K562 (cell line): ENCODE measurements around the gene LSR. TPM values are rescaled to one million over a fixed set of nuclear protein-coding genes. Genes with fewer than 3 reads are reported as not detected.
"Not testable (repeated sequence)": the region's sequence is repeated elsewhere in the genome, so short reads cannot be mapped to it uniquely, and the experiment has no call there.

ENCODE experiments used
- ATAC-seq: fragments of 200-7000 bp; cut with Tn5 transposase; 3 replicates; pipeline ENCODE4 v1.9.1; 2020; ENCODE audit warnings: moderate library complexity
- BruUV-seq: library from RNA; stranded (reverse); fragments of 400-500 nt; replicated peaks from 2 replicates; lab custom pipeline; 2021; lab: Mats Ljungman, UMichigan
- CTCF ChIA-PET: fragments of 300-600 bp; formaldehyde crosslinking; extraction: SDS; loops from one replicate; lab custom pipeline; 2021; ENCODE audit warnings: low intra/inter-chr PET ratio; lab: Yijun Ruan, JAX
- POLR2A ChIA-PET: fragments of 300-600, 350-650 bp; sonication (Branson Sonifier 250); formaldehyde crosslinking; extraction: SDS; loops from one replicate; lab custom pipeline; 2021; ENCODE audit warnings: antibody characterized with exemption, inconsistent platforms; lab: Yijun Ruan, JAX
- DNase-seq, 4 experiments: peaks; one replicate each; pipeline versions ENCODE4 v3.0.0 to v3.0.0-alpha.2; 2011 to 2018; ENCODE audit warnings: low spot score in 3 of 4, mixed read lengths in 3 of 4; ENCODE audit errors: extremely low read depth in 1 of 4
- FAIRE-seq: peaks from 2 replicates; lab custom pipeline; 2011; peaks lifted over from hg19 to GRCh38; lab: Jason Lieb, UNC
- H2AFZ ChIP-seq: 2 replicates; pipeline ENCODE4 v1.6.0; 2011; ENCODE audit warnings: low read depth, low read length, control low read depth, inconsistent platforms
- H3K27ac ChIP-seq: fragments of 200-600 bp; 3 replicates; pipeline ENCODE4 v1.8.0; 2011; ENCODE audit warnings: low read depth, mild to moderate bottlenecking, control low read depth, inconsistent platforms, low read length, moderate library complexity, mixed read lengths; ENCODE audit errors: extremely low read depth
- H3K27me3 ChIP-seq, 2 experiments: fragments of 300-600 bp in 1 of 2; 2 replicates in 1 of 2; 3 replicates in 1 of 2; pipeline versions ENCODE4 v1.6.0 to v1.8.0; 2011; ENCODE audit warnings: inconsistent platforms in 2 of 2, low read length in 2 of 2, mild to moderate bottlenecking in 1 of 2, mixed read lengths in 1 of 2, moderate library complexity in 1 of 2; ENCODE audit not compliant: control insufficient read depth in 2 of 2, insufficient read depth in 2 of 2
- H3K36me3 ChIP-seq: fragments of 300-600 bp; 3 replicates; pipeline ENCODE4 v1.8.0; 2011; ENCODE audit warnings: mild to moderate bottlenecking, low read length, inconsistent platforms; ENCODE audit not compliant: control insufficient read depth, insufficient read depth
- H3K4me1 ChIP-seq, 2 experiments: fragments of 200-600 bp in 1 of 2; replicated peaks in 1 of 2; 2 replicates in 1 of 2; 3 replicates in 1 of 2; pipeline versions ENCODE4 v1.5.1 to v1.8.0; 2011; ENCODE audit warnings: inconsistent platforms in 2 of 2, low read length in 2 of 2, mild to moderate bottlenecking in 1 of 2, mixed read lengths in 1 of 2, moderate library complexity in 1 of 2; ENCODE audit not compliant: control insufficient read depth in 2 of 2, insufficient read depth in 2 of 2
- H3K4me2 ChIP-seq: 2 replicates; pipeline ENCODE4 v1.6.1; 2011; ENCODE audit warnings: low read length, control low read depth, inconsistent platforms, mixed read lengths; ENCODE audit not compliant: insufficient read depth
- H3K4me3 ChIP-seq: fragments of 200-600 bp; sonication (generic), shearing (Covaris generic); 2 replicates; pipeline ENCODE4 v1.5.1; 2016; ENCODE audit warnings: control low read depth, inconsistent platforms
- H3K79me2 ChIP-seq: fragments of 200-600 bp; 3 replicates; pipeline ENCODE4 v1.8.0; 2011; ENCODE audit warnings: low read length, inconsistent platforms; ENCODE audit not compliant: control insufficient read depth, insufficient read depth
- H3K9ac ChIP-seq, 2 experiments: 2 replicates each; pipeline versions ENCODE4 v1.6.0 to v1.6.1; 2011; ENCODE audit warnings: low read depth in 2 of 2, low read length in 2 of 2, control low read depth in 1 of 2, inconsistent platforms in 1 of 2, mild to moderate bottlenecking in 1 of 2, mixed read lengths in 1 of 2; ENCODE audit not compliant: insufficient read depth in 1 of 2
- H3K9me1 ChIP-seq: one replicate; pipeline ENCODE4 v1.6.0; 2011; ENCODE audit warnings: inconsistent platforms, mild to moderate bottlenecking, low read length, moderate library complexity; ENCODE audit not compliant: control insufficient read depth, insufficient read depth
- H3K9me3 ChIP-seq: replicated peaks from 2 replicates; pipeline ENCODE4 v1.5.1; 2011; ENCODE audit warnings: low read depth, low read length, inconsistent platforms; ENCODE audit not compliant: control insufficient read depth, insufficient read depth
- H4K20me1 ChIP-seq: replicated peaks from 2 replicates; pipeline ENCODE4 v1.6.1; 2011; ENCODE audit warnings: low read length, inconsistent platforms, mixed read lengths; ENCODE audit not compliant: control insufficient read depth, insufficient read depth
- CEBPB ChIP-seq: fragments of 450-650 bp; IDR thresholded peaks from 2 replicates; pipeline ENCODE4 v1.6.1; 2016; ENCODE audit warnings: missing genetic modification characterization, missing compliant biosample characterization
- WGBS: fragments of 100-300 bp; shearing (Covaris generic); methylation state at CpG from one replicate; pipeline ENCODE4 v1.1.6; 2016; ENCODE audit warnings: low coverage, mixed read lengths; ENCODE audit not compliant: insufficient coverage; ENCODE audit errors: missing lambda C conversion rate; 5-methylcytosine and 5-hydroxymethylcytosine counted together
- in situ Hi-C: fragments of 300-500 bp; cut with MboI; formaldehyde crosslinking; loops from 4 replicates; pipeline ENCODE4 v1.15.0; 2018; ENCODE audit warnings: inconsistent platforms, mixed read lengths
- intact Hi-C: fragments of 100-400 bp; cut with micrococcal nuclease; formaldehyde crosslinking; loops from 2 replicates; pipeline ENCODE4 v1.14.2; 2022
- polyA plus RNA-seq, 8 experiments: library from polyadenylated mRNA; depleted of rRNA in 4 of 8; stranded (reverse) in 5 of 8; unstranded in 3 of 8; fragments of >200 nt; fragmentation: Nextera tagmentation in 2 of 8; fragmentation: Illumina TruSeq in 1 of 8; extraction: Ambion mirVana in 2 of 8; extraction: Trizol in 1 of 8; gene quantifications; 2 replicates each; pipeline versions ENCODE4 v1.2.1 to v1.2.3, GENCODE V29; 2011 to 2014; ENCODE audit warnings: inconsistent platforms in 1 of 8, missing spikeins in 1 of 8
- total RNA-seq, 7 experiments: library from RNA; depleted of rRNA in 6 of 7; stranded (reverse); fragments of >200 nt in 6 of 7; fragmentation: Illumina TruSeq in 2 of 7; extraction: Trizol in 2 of 7; gene quantifications; 2 replicates each; pipeline versions ENCODE4 v1.2.1 to v1.2.3, GENCODE V29; 2011 to 2021; ENCODE audit warnings: low replicate concordance in 1 of 7
- TF ChIP-seq, protein P1 (sequence below): fragments of 250-450 bp; sonication (Bioruptor Pico); IDR thresholded peaks from 2 replicates; pipeline ENCODE4 v1.4.0; 2020; ENCODE audit warnings: mild to moderate bottlenecking, moderate library complexity

LSR gene
- total and polyA plus RNA-seq, 9 of the 15 experiments (the other 6 are each of a cell fraction or from before 2014, with no cell fraction given), result 0.44 to 87.9 (median 28.0) TPM

DNA sequence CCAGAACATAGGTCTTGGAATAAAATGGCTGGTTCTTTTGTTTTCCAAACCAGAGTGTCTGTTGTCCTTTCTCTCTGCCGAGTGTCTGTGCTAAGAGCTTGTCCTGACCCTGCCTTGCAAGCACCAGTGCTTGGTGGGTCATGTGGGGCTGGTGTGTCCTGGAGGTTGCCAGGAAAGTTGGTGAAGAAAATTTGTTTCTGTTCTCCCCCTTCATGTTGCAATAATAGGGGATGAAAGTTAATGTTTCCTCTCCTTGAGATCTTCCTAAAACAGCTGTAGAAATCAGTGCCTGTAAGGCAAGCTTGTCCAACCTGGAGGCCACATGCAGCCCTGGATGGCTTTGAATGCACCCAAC is 36.3 kb downstream of the LSR start:
- in situ Hi-C loops (no loop called here), intact Hi-C loops (no loop called here)
- Histone ChIP-seq H2AFZ (0 out of 2 replicates have a peak overlapping the region, but pooled peaks have one; percentile 53), H3K27ac (no peak overlapping the region), H4K20me1 (no peaks in the 10 kb centered on the region; the same call in 1 of the 2 replicates), H3K4me2 (no peak overlapping the region), H3K36me3 (no peaks in the 10 kb centered on the region), H3K4me3 (no peak overlapping the region), H3K9ac (no peak overlapping the region; a peak in 1 of 4 replicates), H3K9me3 (no peaks in the 10 kb centered on the region), H3K4me1 (peaks cover 16 to 25% of the 10 kb centered on the region in 2 experiments; a peak in 4 of 5 replicates), H3K27me3 (no peaks in the 10 kb centered on the region), H3K79me2 (no peaks in the 10 kb centered on the region), H3K9me1 (no peaks in the 10 kb centered on the region)
- BruUV-seq, result no TSS peak
- TF ChIP-seq, protein P1, sequence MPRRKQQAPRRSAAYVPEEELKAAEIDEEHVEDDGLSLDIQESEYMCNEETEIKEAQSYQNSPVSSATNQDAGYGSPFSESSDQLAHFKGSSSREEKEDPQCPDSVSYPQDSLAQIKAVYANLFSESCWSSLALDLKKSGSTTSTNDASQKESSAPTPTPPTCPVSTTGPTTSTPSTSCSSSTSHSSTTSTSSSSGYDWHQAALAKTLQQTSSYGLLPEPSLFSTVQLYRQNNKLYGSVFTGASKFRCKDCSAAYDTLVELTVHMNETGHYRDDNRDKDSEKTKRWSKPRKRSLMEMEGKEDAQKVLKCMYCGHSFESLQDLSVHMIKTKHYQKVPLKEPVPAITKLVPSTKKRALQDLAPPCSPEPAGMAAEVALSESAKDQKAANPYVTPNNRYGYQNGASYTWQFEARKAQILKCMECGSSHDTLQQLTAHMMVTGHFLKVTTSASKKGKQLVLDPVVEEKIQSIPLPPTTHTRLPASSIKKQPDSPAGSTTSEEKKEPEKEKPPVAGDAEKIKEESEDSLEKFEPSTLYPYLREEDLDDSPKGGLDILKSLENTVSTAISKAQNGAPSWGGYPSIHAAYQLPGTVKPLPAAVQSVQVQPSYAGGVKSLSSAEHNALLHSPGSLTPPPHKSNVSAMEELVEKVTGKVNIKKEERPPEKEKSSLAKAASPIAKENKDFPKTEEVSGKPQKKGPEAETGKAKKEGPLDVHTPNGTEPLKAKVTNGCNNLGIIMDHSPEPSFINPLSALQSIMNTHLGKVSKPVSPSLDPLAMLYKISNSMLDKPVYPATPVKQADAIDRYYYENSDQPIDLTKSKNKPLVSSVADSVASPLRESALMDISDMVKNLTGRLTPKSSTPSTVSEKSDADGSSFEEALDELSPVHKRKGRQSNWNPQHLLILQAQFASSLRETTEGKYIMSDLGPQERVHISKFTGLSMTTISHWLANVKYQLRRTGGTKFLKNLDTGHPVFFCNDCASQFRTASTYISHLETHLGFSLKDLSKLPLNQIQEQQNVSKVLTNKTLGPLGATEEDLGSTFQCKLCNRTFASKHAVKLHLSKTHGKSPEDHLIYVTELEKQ (CRISPR knock-in tag), result no peak
- TF ChIP-seq CEBPB (tag), result peak; percentile 49; the same call in 1 of the 2 replicates
- DNase-seq (no peak), FAIRE-seq (no peak), ATAC-seq (no peak)
- POLR2A ChIA-PET, result interaction anchor here (0.8 to 1.1 kb wide), 3 partner anchors 23 to 42 kb away, joined by 3 to 4 read pairs (median 3); no protein-coding TSS in a partner anchor
- CTCF ChIA-PET, result interaction anchor here (0.6 kb wide), 1 partner anchor 10 kb away, joined by 7 read pairs; no protein-coding TSS in a partner anchor
- 8% methylated on average over 1 of the region's 1 CpG for WGBS

DNA sequence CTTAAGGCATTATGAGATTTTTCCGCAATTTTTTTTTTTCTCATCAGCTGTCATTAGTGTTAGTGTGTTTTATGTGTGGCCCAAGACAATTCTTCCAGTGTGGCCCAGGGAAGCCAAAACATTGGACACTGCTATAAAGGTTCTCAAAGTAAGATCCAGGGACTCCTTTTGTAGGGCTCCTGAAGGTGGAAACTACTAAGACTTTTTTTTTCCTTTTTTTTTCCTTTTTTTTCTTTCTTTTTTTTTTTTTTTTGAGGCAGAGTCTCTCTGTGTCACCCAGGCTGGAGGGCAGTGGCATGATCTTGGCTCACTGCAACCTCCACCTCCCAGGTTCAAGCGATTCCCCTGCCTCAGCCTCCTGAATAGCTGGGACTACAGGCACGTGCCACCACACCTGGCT is 36.7 kb downstream of the LSR start:
- FAIRE-seq, H3K9ac ChIP-seq, DNase-seq, H3K9me3 ChIP-seq, in situ Hi-C loops, H3K79me2 ChIP-seq, BruUV-seq, H3K4me3 ChIP-seq, ATAC-seq, H2AFZ ChIP-seq, H4K20me1 ChIP-seq, intact Hi-C loops, H3K9me1 ChIP-seq, H3K27me3 ChIP-seq, H3K4me2 ChIP-seq, H3K27ac ChIP-seq, H3K36me3 ChIP-seq: not testable (repeated sequence)
- H3K4me1 ChIP-seq, result peaks cover 16 to 27% of the 10 kb centered on the region in 2 experiments; a peak in 4 of 5 replicates
- WGBS, result 24% methylated on average over 2 of the region's 3 CpGs
- ChIA-PET CTCF (interaction anchor here (0.6 kb wide), 2 partner anchors 11 to 175 kb away, joined by 3 to 7 read pairs; no protein-coding TSS in a partner anchor), POLR2A (interaction anchor here (0.8 to 1.1 kb wide), 3 partner anchors 23 to 42 kb away, joined by 3 to 4 read pairs (median 3); no protein-coding TSS in a partner anchor)
